GM21526 (cell line): ENCODE data around the gene H2AZ2.

Experiments used
- ATAC-seq: cut with Tn5 transposase; IDR thresholded peaks from one replicate; pipeline ENCODE4 v1.9.1; 2021; ENCODE audit warnings: moderate library complexity; ENCODE audit not compliant: unreplicated experiment, low FRiP score

The H2AZ2 gene

GRCh38 chr7:44847920-44848634 is at the start of gene H2AZ2:
Gene H2AZ2 (minus strand): TSS chr7:44848087. CDS start chr7:44847971, 116 bp downstream.
- peak; percentile 76 for ATAC-seq

GRCh38 chr7:44897309-44897708 is 49.4 kb upstream of the H2AZ2 start:
- ATAC-seq: no peak

GRCh38 chr7:44894888-44895580 is 47.1 kb upstream of the H2AZ2 start:
- no peak for ATAC-seq

GRCh38 chr7:44893710-44894234 is 45.9 kb upstream of the H2AZ2 start:
- no peak for ATAC-seq

DNA sequence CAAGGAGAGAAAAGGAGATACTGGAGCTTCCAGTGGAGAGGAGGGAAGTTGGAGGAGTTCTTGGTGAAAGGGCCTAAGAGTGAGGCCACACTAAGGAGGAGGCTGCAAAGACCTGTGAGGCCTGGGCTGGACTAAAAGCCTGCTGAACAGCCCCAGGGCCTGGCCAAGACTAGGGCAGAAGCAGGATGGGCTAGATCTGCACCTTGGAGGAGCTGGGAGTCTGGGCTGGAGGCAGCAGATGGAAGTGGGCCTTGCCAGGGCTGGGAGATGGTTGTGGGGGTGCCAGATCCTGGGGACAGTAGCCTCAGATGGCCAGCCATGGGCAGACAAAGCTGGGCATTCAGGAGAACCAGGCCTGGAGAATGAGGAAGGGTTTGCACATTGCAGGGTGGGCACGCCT is 43.9 kb upstream of the H2AZ2 start:
- no peak for ATAC-seq

- no peak for ATAC-seq
Measured at GRCh38 chr7:44891372-44891771, 43.5 kb upstream of the H2AZ2 start.

DNA sequence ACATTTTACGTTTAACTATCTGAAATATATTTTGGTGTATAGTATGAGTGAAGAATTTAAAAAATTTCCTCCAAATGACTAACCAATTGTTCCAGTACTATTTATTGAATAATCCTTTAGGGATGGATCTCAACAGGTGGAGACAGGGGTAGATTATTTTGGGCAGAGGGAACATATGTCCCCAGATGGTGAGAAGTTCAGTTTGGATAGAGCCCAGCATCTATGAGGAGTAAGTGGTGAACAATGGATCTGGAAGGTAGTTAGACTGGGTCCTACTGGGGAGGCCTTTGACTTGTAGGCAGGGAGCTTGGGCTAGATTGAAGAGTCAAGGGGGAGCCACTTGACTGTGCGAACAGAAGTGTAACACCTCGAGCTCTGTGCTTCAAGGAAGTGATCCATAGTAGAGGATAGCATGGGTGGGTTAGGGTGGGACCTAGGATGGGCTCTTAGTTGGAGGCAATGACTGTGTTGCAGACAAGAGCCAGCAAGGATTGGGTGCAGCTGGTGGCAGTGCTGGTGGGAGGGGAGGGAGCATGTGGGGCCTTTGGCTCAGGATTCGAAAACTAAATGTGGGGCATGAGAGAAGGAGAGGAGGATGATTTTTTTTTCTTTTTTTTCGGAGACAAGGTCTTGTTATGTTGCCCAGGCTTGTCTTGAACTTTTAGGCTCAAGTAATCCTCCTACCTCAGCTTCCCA is 41.3 kb upstream of the H2AZ2 start:
- no peak for ATAC-seq

DNA sequence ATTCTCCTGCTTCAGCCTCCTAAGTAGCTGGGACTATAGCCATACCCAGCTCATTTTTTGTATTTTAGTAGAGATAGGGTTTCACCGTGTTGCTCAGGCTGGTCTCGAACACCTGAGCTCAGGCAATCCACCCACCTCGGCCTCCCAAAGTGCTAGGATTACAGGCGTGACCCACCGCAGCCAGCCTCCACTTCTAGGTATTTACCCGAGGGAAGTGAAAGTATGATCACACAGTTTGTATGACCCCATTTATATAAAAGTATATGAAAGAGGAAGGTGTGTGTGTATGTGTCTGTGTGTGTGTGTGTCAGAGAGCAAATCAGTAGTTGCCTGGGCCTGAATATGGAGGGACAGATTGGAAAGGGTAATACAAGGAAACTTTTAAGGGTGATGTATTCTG is 39.4 kb upstream of the H2AZ2 start:
- ATAC-seq: no peak

DNA sequence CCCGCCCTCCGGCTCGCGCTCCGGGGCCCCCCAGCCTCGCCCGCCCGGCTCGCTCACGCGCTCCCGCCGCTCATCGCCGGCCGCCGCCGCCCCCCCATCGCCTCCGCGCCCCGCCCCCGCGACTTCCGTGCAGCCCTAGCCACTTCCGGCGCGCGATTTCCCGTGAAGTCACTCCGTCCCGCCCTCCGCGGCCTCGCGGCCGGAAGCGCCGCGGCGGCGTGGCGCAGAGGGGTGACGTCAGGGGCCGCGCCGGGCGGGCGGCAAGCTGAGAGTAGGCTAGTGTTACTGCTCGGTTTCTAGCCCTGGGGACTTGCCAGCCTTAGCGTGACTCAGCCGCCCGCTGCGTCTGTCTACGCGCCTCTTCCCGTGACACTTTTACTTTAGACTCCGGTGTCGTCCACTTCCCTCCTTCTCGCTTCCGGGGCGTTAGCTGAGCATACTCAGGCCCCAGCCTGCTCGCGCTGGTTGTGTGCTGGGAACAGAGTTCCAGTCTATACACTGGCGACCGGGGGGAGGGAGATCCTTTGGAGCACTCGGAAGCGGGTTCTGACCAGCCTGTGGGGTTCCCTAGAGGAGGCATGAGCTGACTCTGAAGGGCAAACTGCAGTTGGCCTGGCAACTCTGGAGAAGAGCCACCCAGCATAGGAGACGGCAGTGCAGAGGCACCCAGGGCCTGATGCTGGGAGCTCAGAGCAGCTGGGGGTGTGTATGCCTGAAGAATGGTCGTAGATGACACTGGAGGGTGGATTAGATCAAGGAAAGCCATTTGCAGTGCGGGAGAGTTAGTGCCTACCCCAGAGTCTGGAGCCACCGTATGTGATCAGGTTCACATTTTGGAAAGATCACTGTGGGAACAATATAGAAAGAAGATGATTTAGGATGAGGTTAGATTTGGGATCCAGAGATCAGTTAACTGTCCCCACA is 37.8 kb upstream of the H2AZ2 start, which contains the start of gene PURB:
PURB (minus strand) TSS at position 137 of the 924 bp plus-strand sequence. CDS start 182 bp downstream, outside the sequence.
- ATAC-seq: peak; percentile 85

GRCh38 chr7:44884621-44885393 is 36.9 kb upstream of the H2AZ2 start:
- peak; percentile 18 for ATAC-seq

GRCh38 chr7:44883961-44884620 is 36.2 kb upstream of the H2AZ2 start:
- no peak for ATAC-seq

DNA sequence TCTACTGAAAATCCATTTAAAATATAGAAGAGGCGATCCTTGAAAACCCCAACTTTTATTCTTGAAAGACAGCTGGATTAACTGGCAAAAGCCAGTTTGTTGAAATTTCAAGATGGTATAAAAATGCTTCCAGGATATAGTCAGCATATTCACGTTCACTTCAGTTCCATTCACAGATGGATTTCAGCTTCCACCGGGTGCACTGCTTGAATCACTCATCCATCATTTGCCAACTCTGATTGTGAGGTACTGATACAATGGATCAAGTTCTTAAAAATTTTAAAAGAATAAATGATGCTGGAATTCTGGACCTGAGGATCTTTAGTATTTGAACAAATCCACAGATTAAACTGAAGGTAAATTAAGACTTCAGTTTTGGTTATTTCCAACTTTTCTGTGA is 35.0 kb upstream of the H2AZ2 start:
- ATAC-seq: no peak

GRCh38 chr7:44881610-44882009 is 33.7 kb upstream of the H2AZ2 start:
- ATAC-seq: no peak

DNA sequence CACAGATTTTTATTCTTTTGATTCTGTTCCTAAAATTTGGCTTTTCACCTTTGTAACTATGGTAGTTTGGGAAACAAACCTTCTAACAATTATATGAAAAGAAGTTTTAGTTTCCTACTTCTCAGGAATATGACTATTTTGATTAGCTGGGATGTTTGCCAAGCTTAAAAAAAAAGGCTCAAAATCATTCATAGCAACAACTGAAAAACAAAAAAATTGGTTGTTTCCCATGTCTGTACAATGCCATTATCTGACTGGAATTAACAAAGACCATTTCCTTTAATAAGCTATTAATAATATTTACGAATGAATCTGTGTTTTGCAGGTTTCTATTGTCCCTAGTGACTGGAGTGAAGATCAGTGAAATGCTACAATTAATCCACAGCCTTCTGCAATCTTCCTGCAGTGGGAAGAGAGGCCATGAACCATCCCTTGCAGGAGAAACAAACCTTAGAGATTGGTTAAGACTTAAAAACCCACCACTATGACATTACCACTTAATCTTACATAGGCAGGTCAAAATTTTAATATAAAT is 33.2 kb upstream of the H2AZ2 start:
- ATAC-seq: no peak

DNA sequence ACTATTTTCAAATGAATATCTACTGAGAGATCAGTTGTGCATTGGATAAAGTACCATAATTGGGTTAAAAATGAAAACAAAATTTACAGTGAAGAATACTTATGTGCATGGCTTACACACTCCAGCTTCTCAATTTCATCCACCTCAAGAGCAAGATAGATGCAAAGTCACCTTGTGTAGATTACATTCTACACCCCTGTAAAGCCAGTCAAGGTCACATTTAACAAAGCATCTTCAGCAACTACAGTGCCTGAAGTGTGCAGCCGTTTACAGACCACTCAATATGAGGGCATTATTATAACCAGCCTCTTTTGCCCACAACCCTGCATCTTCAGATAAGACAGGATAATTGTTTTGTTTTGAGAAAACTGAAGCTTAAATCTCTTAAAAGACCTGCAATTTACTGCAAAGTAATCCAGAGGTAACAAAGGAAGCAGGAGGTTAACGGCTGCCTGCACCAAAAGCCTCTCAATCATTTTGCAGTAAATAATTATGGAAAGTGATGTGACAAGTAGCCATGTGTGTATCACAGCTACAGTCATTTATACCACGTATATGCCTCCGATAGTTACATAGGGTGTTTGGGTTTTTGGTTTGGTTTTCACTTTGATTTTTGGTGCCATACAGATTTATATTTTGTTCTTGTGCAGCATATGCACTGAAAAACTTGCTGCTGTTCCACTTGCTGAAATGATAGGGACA is 32.6 kb upstream of the H2AZ2 start:
- ATAC-seq: no peak

DNA sequence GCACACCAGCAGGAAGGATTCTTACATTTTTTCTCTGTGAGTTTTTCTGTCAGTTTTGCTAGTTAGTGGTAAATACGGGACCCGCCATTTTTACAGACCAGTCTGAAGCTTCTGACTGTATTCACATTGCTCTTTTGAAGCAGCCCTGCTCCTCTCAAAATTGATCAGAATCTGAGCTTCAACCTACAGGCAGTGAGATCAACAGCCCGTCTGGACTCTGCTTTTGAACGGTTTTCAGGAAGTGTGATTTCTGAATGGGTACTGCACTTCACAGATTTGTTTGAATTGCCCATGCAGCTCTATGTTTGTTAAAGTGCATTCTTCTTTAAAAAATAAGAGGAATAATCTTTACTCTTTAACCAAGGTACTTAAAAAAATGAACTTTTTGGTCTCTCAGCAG is 28.5 kb upstream of the H2AZ2 start:
- ATAC-seq: no peak

DNA sequence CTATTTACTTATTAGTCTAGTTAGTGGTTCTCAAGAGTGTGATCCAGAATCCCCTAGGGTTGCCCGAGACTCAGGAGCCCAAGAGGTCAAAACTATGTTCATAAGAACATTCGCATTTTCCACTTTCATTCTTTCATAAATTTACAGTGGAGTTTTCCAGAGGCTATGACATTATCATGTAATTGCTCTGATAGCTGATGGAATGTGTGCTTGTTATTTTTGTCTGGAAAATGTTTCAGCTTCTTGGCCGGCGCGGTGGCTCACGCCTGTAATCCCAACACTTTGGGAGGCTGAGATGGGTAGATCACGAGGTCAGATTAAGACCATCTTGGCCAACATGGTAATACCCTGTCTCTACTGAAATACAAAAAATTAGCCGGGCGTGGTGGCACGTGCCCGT is 27.4 kb upstream of the H2AZ2 start:
- ATAC-seq: no peak

- no peak for ATAC-seq
Measured at GRCh38 chr7:44872787-44873186, 24.9 kb upstream of the H2AZ2 start.
